Adrenal gland (tissue), 12 donors: Measurements from ENCODE around the gene AKR1C3. TPM values are rescaled to one million over a fixed set of nuclear protein-coding genes. Genes with fewer than 3 reads are reported as not detected.
"Not testable (repeated sequence)": the region's sequence is repeated elsewhere in the genome, so short reads cannot be mapped to it uniquely, and the experiment has no call there.

Experiments
- DNase-seq, 7 donors: peaks; one replicate each; pipeline ENCODE4 v3.0.0-alpha.2; 2019 to 2020
- H3K27ac ChIP-seq, 5 donors: fragments of 200-600 bp; sonication (generic) in 4 of 5; 1 replicate in 3 of 5; 2 replicates in 2 of 5; pipeline versions ENCODE4 v1.5.1 to v1.8.0; 2016 to 2020; ENCODE audit warnings: mild to moderate bottlenecking in 1 of 5
- H3K27me3 ChIP-seq: fragments of 200-600 bp; 2 replicates; pipeline ENCODE4 v1.8.0; 2021
- H3K36me3 ChIP-seq, 2 donors: fragments of 200-600 bp; replicated peaks in 1 of 2; 1 replicate in 1 of 2; 2 replicates in 1 of 2; pipeline versions ENCODE4 v1.5.1 to v1.8.0; 2018 to 2022
- H3K4me1 ChIP-seq, 2 donors: fragments of 200-600 bp; replicated peaks in 1 of 2; 1 replicate in 1 of 2; 2 replicates in 1 of 2; pipeline versions ENCODE4 v1.5.1 to v1.8.0; 2018 to 2021
- H3K4me3 ChIP-seq, 4 donors: fragments of 200-600 bp; sonication (generic) in 3 of 4; one replicate each; pipeline ENCODE4 v1.5.1; 2016 to 2018
- H3K9me3 ChIP-seq, 3 donors: fragments of 200-600 bp; sonication (generic) in 1 of 3; replicated peaks in 1 of 3; 1 replicate in 2 of 3; 2 replicates in 1 of 3; pipeline versions ENCODE4 v1.5.1 to v1.8.0; 2016 to 2021
- CTCF ChIP-seq, 6 experiments: fragments of 450-650 bp in 4 of 6; fragments of 200-600 bp in 2 of 6; sonication (generic) in 1 of 6; IDR thresholded peaks; 1 replicate in 5 of 6; 2 replicates in 1 of 6; pipeline versions ENCODE4 v1.5.1 to v1.8.0; 2016 to 2021; ENCODE audit warnings: antibody characterized with exemption in 6 of 6, mild to moderate bottlenecking in 2 of 6, moderate library complexity in 1 of 6
- POLR2A ChIP-seq, 2 donors: fragments of 450-650 bp; IDR thresholded peaks; one replicate each; pipeline ENCODE4 v1.6.1; 2017; ENCODE audit warnings: antibody characterized with exemption in 2 of 2, mild to moderate bottlenecking in 2 of 2, moderate library complexity in 1 of 2
- WGBS, 4 donors: extraction: QIAGEN DNeasy Blood & Tissue Kit in 2 of 4; methylation state at CpG; one replicate each; pipeline versions ENCODE4 v1.1.5 to v1.1.7; 2013 to 2017; 5-methylcytosine and 5-hydroxymethylcytosine counted together
- intact Hi-C, 2 donors: fragments of 100-400 bp; cut with DNase I; formaldehyde crosslinking; loops; one replicate each; pipeline versions ENCODE4 v1.14.1 to v1.15.0; 2022 to 2023
- polyA plus RNA-seq, 3 donors: library from polyadenylated mRNA; stranded (reverse); fragments of 200-250 nt in 2 of 3; fragments of 350-450 nt in 1 of 3; fragmentation: Illumina TruSeq in 1 of 3; extraction: RNeasy Lipid Tissue Mini Kit (QIAGEN cat#74804) in 1 of 3; gene quantifications; one replicate each; pipeline ENCODE4 v1.2.3, GENCODE V29; 2013 to 2014
- total RNA-seq, 9 donors: library from RNA; depleted of rRNA in 4 of 9; stranded (reverse); fragments of >200 nt in 4 of 9; fragments of 120-200 nt in 1 of 9; fragmentation: NEBNext Ultra II Directional in 1 of 9; extraction: Animal tissue kit (Norgen Biotek cat#: 25700) in 1 of 9; gene quantifications; one replicate each; pipeline versions ENCODE4 v1.1.0 to v1.2.4, GENCODE V29; 2013 to 2023
- donor health status: healthy with polysubstance abuse.
- donor health status: Bipolar disorder and iron deficiency.
- donor health status: DM: yes; HTN: yes; CAD: no.
- donor health status: DM: no; HTN: no; CAD: no.
- donor health status: DM: no; HTN: no; CAD: no.
- donor health status: DM: yes; HTN: yes; CAD: no.

AKR1C3 gene
- total and polyA plus RNA-seq, 12 donors = 0.67 to 74.8 (median 45.2) TPM

- 61 to 74% (median 64%) methylated on average over 1 of the region's 1 CpG for WGBS, 4 donors
- no peak for DNase-seq
- no peaks in the 10 kb centered on the region for H3K27me3 ChIP-seq
- H3K4me3 ChIP-seq = no peak overlapping the region
- H3K4me1 ChIP-seq = no peaks in the 10 kb centered on the region
- no peak overlapping the region for H3K27ac ChIP-seq
- TF ChIP-seq CTCF (IDR thresholded peaks at IDR 0.05) (no peak), POLR2A (IDR thresholded peaks at IDR 0.05) (no peak)
- intact Hi-C loops = no loop called here
- H3K36me3 ChIP-seq = no peaks in the 10 kb centered on the region
- H3K9me3 ChIP-seq = no peaks in the 10 kb centered on the region
Measured at GRCh38 chr10:5047912-5048628, 46.1 kb upstream of the AKR1C3 start.

- DNase-seq, H3K4me3 ChIP-seq, H3K27ac ChIP-seq, H3K4me1 ChIP-seq, intact Hi-C loops, H3K27me3 ChIP-seq, H3K36me3 ChIP-seq, H3K9me3 ChIP-seq: not testable (repeated sequence)
- WGBS, 4 donors = 93 to 100% (median 94%) methylated on average over 1 to 16 of the region's 16 CpGs; no CpG with 5 or more reads in 1 of the 4 donors
Measured at GRCh38 chr10:5052951-5053500, 41.2 kb upstream of the AKR1C3 start.

GRCh38 chr10:5054831-5055230 is 39.4 kb upstream of the AKR1C3 start:
- H3K27me3 ChIP-seq, intact Hi-C loops, H3K4me3 ChIP-seq, H3K4me1 ChIP-seq, H3K27ac ChIP-seq, H3K9me3 ChIP-seq, DNase-seq, H3K36me3 ChIP-seq: not testable (repeated sequence)
- 76 to 85% (median 81%) methylated on average over 2 of the region's 2 CpGs for WGBS, 4 donors

GRCh38 chr10:5059267-5059666 is 34.9 kb upstream of the AKR1C3 start:
- H3K4me1 ChIP-seq = not testable (repeated sequence)
- WGBS, 4 donors = 82 to 85% (median 83%) methylated on average over 7 to 8 of the region's 8 CpGs

GRCh38 chr10:5060791-5061190 is 33.4 kb upstream of the AKR1C3 start:
- H3K36me3 ChIP-seq, DNase-seq: not testable (repeated sequence)

More at GRCh38 chr10:5059267-5059666, 34.9 kb upstream of the AKR1C3 start:
- H3K27me3 ChIP-seq, H3K4me3 ChIP-seq, H3K27ac ChIP-seq, DNase-seq, H3K9me3 ChIP-seq, H3K36me3 ChIP-seq, intact Hi-C loops: not testable (repeated sequence)

GRCh38 chr10:5064656-5065055 is 29.6 kb upstream of the AKR1C3 start:
- WGBS, 4 donors = 85 to 92% (median 86%) methylated on average over 1 of the region's 1 CpG
- intact Hi-C loops = no loop called here
- no peaks in the 10 kb centered on the region for H3K27me3 ChIP-seq

More at GRCh38 chr10:5060791-5061190, 33.4 kb upstream of the AKR1C3 start:
- H3K4me1 ChIP-seq, H3K27me3 ChIP-seq, H3K27ac ChIP-seq, H3K4me3 ChIP-seq, H3K9me3 ChIP-seq, intact Hi-C loops: not testable (repeated sequence)
- 93 to 98% (median 95%) methylated on average over 4 to 13 of the region's 13 CpGs for WGBS, 4 donors

More at GRCh38 chr10:5064656-5065055, 29.6 kb upstream of the AKR1C3 start:
- peaks cover 0 to 4% (median 0%) of the 10 kb centered on the region in 3 donors for H3K9me3 ChIP-seq
- peaks cover 0 to 12% of the 10 kb centered on the region in 2 donors for H3K4me1 ChIP-seq
- no peak overlapping the region for H3K4me3 ChIP-seq
- DNase-seq = no peak
- no peak overlapping the region for H3K27ac ChIP-seq
- no peak for TF ChIP-seq POLR2A (IDR thresholded peaks at IDR 0.05)
- no peak for TF ChIP-seq CTCF (IDR thresholded peaks at IDR 0.05)
- no peaks in the 10 kb centered on the region for H3K36me3 ChIP-seq
